HG02642 (cell line): ENCODE results near the gene BMERB1.
"Not testable (repeated sequence)": the region's sequence is repeated elsewhere in the genome, so short reads cannot be mapped to it uniquely, and the experiment has no call there.

Experiments
- ATAC-seq: cut with Tn5 transposase; IDR thresholded peaks from one replicate; pipeline ENCODE4 v1.9.1; 2021; ENCODE audit warnings: mild to moderate bottlenecking; ENCODE audit not compliant: unreplicated experiment, poor library complexity

Gene BMERB1

GRCh38 chr16:15434425-15435215 lies at the start of gene BMERB1:
Gene BMERB1 (plus strand): TSS chr16:15434588. CDS start chr16:15434654, 66 bp downstream.
- ATAC-seq: no peak

GRCh38 chr16:15388060-15388459 lies 46.3 kb upstream of the BMERB1 start:
- not testable (repeated sequence) for ATAC-seq

- not testable (repeated sequence) for ATAC-seq
Measured at GRCh38 chr16:15389916-15390315, 44.5 kb upstream of the BMERB1 start.

GRCh38 chr16:15393025-15393424 lies 41.4 kb upstream of the BMERB1 start:
- not testable (repeated sequence) for ATAC-seq

- ATAC-seq: not testable (repeated sequence)
Measured at GRCh38 chr16:15395631-15396508, 38.5 kb upstream of the BMERB1 start, which contains the start of gene MPV17L. Gene MPV17L (plus strand): TSS chr16:15395754. CDS start chr16:15395898, 144 bp downstream.

GRCh38 chr16:15396509-15396829 lies 37.9 kb upstream of the BMERB1 start:
- not testable (repeated sequence) for ATAC-seq

- ATAC-seq: no peak
Measured at GRCh38 chr16:15396948-15397594, 37.3 kb upstream of the BMERB1 start.

GRCh38 chr16:15398618-15399316 lies 35.6 kb upstream of the BMERB1 start:
- no peak for ATAC-seq

GRCh38 chr16:15399317-15399716 lies 35.1 kb upstream of the BMERB1 start:
- ATAC-seq: no peak

GRCh38 chr16:15400314-15400713 lies 34.1 kb upstream of the BMERB1 start:
- ATAC-seq: not testable (repeated sequence)

- no peak for ATAC-seq
Measured at GRCh38 chr16:15401972-15402371, 32.4 kb upstream of the BMERB1 start.

GRCh38 chr16:15403392-15403995 lies 30.9 kb upstream of the BMERB1 start:
- ATAC-seq: no peak

GRCh38 chr16:15404091-15404490 lies 30.3 kb upstream of the BMERB1 start:
- ATAC-seq: not testable (repeated sequence)

GRCh38 chr16:15404792-15405191 lies 29.6 kb upstream of the BMERB1 start:
- no peak for ATAC-seq

- ATAC-seq: not testable (repeated sequence)
Measured at GRCh38 chr16:15407756-15408155, 26.6 kb upstream of the BMERB1 start.

GRCh38 chr16:15409476-15409875 lies 24.9 kb upstream of the BMERB1 start:
- not testable (repeated sequence) for ATAC-seq

GRCh38 chr16:15415511-15415985 lies 18.8 kb upstream of the BMERB1 start:
- no peak for ATAC-seq

- ATAC-seq: no peak
Measured at GRCh38 chr16:15417197-15417596, 17.2 kb upstream of the BMERB1 start.

- ATAC-seq: no peak
Measured at GRCh38 chr16:15418206-15418605, 16.2 kb upstream of the BMERB1 start.
